Keratinocyte (primary cell): ENCODE measurements around the gene SERPINB5. TPM values are rescaled to one million over a fixed set of nuclear protein-coding genes. Genes with fewer than 3 reads are reported as not detected.

Experiments used
- DNase-seq: peaks from one replicate; pipeline ENCODE4 v3.0.0-alpha.2; 2011; ENCODE audit warnings: low read depth, missing footprints, low spot score
- FAIRE-seq: peaks from 2 replicates; lab custom pipeline; 2011; peaks lifted over from hg19 to GRCh38; lab: Jason Lieb, UNC
- H2AFZ ChIP-seq: 2 replicates; pipeline ENCODE4 v1.6.0; 2012; ENCODE audit warnings: low read length, control low read depth, inconsistent platforms; ENCODE audit not compliant: control insufficient read depth
- H3K27ac ChIP-seq: 2 replicates; pipeline ENCODE4 v1.5.1; 2011; ENCODE audit warnings: low read length; ENCODE audit not compliant: control insufficient read depth, insufficient read depth
- H3K27me3 ChIP-seq: 3 replicates; pipeline ENCODE4 v1.6.0; 2011; ENCODE audit warnings: low read length; ENCODE audit not compliant: control insufficient read depth, insufficient read depth; ENCODE audit errors: extremely low read depth
- H3K36me3 ChIP-seq, 2 experiments: 2 replicates in 1 of 2; 3 replicates in 1 of 2; pipeline ENCODE4 v1.5.1; 2011; ENCODE audit warnings: low read length in 2 of 2, mild to moderate bottlenecking in 1 of 2; ENCODE audit not compliant: control insufficient read depth in 2 of 2, insufficient read depth in 2 of 2; ENCODE audit errors: extremely low read depth in 1 of 2
- H3K4me1 ChIP-seq: 3 replicates; pipeline ENCODE4 v1.5.1; 2011; ENCODE audit warnings: low read length; ENCODE audit not compliant: control insufficient read depth, insufficient read depth; ENCODE audit errors: extremely low read depth
- H3K4me2 ChIP-seq: 3 replicates; pipeline ENCODE4 v1.6.0; 2011; ENCODE audit warnings: low read depth, low read length; ENCODE audit not compliant: control insufficient read depth, insufficient read depth; ENCODE audit errors: extremely low read depth
- H3K4me3 ChIP-seq, 3 experiments: fragments of 200-600 bp in 1 of 3; sonication (generic) in 1 of 3; 2 replicates in 2 of 3; 3 replicates in 1 of 3; pipeline ENCODE4 v1.5.1; 2011 to 2016; ENCODE audit warnings: low read length in 3 of 3, mild to moderate bottlenecking in 3 of 3, control low read depth in 2 of 3, inconsistent platforms in 1 of 3, low read depth in 1 of 3, mixed read lengths in 1 of 3, mixed run types in 1 of 3, moderate library complexity in 1 of 3; ENCODE audit not compliant: control insufficient read depth in 2 of 3, insufficient read depth in 2 of 3; ENCODE audit errors: extremely low read depth in 1 of 3
- H3K79me2 ChIP-seq: 2 replicates; pipeline ENCODE4 v1.6.0; 2012; ENCODE audit warnings: low read length; ENCODE audit not compliant: control insufficient read depth, insufficient read depth
- H3K9ac ChIP-seq: 3 replicates; pipeline ENCODE4 v1.6.0; 2011; ENCODE audit warnings: low read length; ENCODE audit not compliant: control insufficient read depth, insufficient read depth; ENCODE audit errors: extremely low read depth
- H3K9me1 ChIP-seq: 3 replicates; pipeline ENCODE4 v1.6.0; 2011; ENCODE audit warnings: low read length; ENCODE audit not compliant: control insufficient read depth, insufficient read depth; ENCODE audit errors: extremely low read depth
- H3K9me3 ChIP-seq: 2 replicates; pipeline ENCODE4 v1.5.1; 2012; ENCODE audit warnings: low read depth, low read length; ENCODE audit not compliant: control insufficient read depth
- H4K20me1 ChIP-seq: 3 replicates; pipeline ENCODE4 v1.6.0; 2011; ENCODE audit warnings: low read length; ENCODE audit not compliant: control insufficient read depth, insufficient read depth; ENCODE audit errors: extremely low read depth
- CTCF ChIP-seq, 3 experiments: IDR thresholded peaks in 1 of 3; conservative IDR thresholded peaks in 1 of 3; optimal IDR thresholded peaks in 1 of 3; 2 replicates in 2 of 3; 3 replicates in 1 of 3; pipeline versions ENCODE3 to v1.5.1; 2011; ENCODE audit warnings: low read length in 3 of 3, mild to moderate bottlenecking in 3 of 3, moderate library complexity in 2 of 3, control low read depth in 1 of 3, inconsistent platforms in 1 of 3; ENCODE audit not compliant: insufficient read depth in 2 of 3; ENCODE audit errors: extremely low read depth in 1 of 3
- EZH2 ChIP-seq: IDR thresholded peaks from one replicate; pipeline ENCODE4 v1.6.1; 2012; ENCODE audit warnings: inconsistent platforms, mild to moderate bottlenecking, low read length, moderate library complexity
- dilution Hi-C: fragments of 300-500 bp; cut with MboI; formaldehyde crosslinking; loops from one replicate; pipeline ENCODE4 v1.7.0; 2020; ENCODE audit warnings: low sequenced_read_pairs; ENCODE audit not compliant: extremely low pct_ligation_motif_present
- polyA plus RNA-seq, 5 experiments: library from polyadenylated mRNA; depleted of rRNA in 3 of 5; stranded (reverse) in 3 of 5; stranded (forward) in 1 of 5; unstranded in 1 of 5; fragments of >200 nt; gene quantifications; 1 replicate in 1 of 5; 2 replicates in 3 of 5; 3 replicates in 1 of 5; pipeline versions ENCODE4 v1.2.1 to v1.2.3, GENCODE V29; 2011 to 2012; ENCODE audit warnings: missing spikeins in 2 of 5, low read depth in 1 of 5, low replicate concordance in 1 of 5

Gene SERPINB5
- polyA plus RNA-seq, 1 donor (not counting 4 experiments of a cell fraction or from before 2014, with no cell fraction given): 833 TPM

GRCh38 chr18:63528863-63529492, 52.2 kb downstream of the SERPINB5 start:
- Histone ChIP-seq H4K20me1 (no peaks in the 10 kb centered on the region), H2AFZ (no peak overlapping the region), H3K27ac (no peak overlapping the region), H3K9ac (no peak overlapping the region), H3K27me3 (no peaks in the 10 kb centered on the region), H3K79me2 (no peaks in the 10 kb centered on the region), H3K9me3 (no peaks in the 10 kb centered on the region), H3K36me3 (no peaks in the 10 kb centered on the region), H3K9me1 (no peaks in the 10 kb centered on the region), H3K4me1 (no peaks in the 10 kb centered on the region), H3K4me3 (no peak overlapping the region), H3K4me2 (no peak overlapping the region)
- dilution Hi-C loops: no loop called here
- TF ChIP-seq CTCF (optimal IDR thresholded peaks at IDR 0.05 in 1 of 3, IDR thresholded peaks at IDR 0.05 in 1 of 3, conservative IDR thresholded peaks at IDR 0.05 in 1 of 3; ENCODE audit: extremely low read depth in 1 of 3, insufficient read depth in 2 of 3, low read length in 3 of 3): no peak
- no peak for TF ChIP-seq EZH2
- FAIRE-seq: no peak
- no peak for DNase-seq

- Histone ChIP-seq H3K9me3 (no peaks in the 10 kb centered on the region), H3K9me1 (no peaks in the 10 kb centered on the region), H4K20me1 (no peaks in the 10 kb centered on the region), H3K9ac (no peak overlapping the region), H3K27ac (no peak overlapping the region), H2AFZ (no peak overlapping the region), H3K4me2 (no peak overlapping the region), H3K4me3 (no peak overlapping the region), H3K36me3 (no peaks in the 10 kb centered on the region), H3K4me1 (peaks cover 7% of the 10 kb centered on the region), H3K27me3 (no peaks in the 10 kb centered on the region), H3K79me2 (no peaks in the 10 kb centered on the region)
- dilution Hi-C loops: no loop called here
- TF ChIP-seq CTCF (optimal IDR thresholded peaks at IDR 0.05 in 1 of 3, IDR thresholded peaks at IDR 0.05 in 1 of 3, conservative IDR thresholded peaks at IDR 0.05 in 1 of 3; ENCODE audit: extremely low read depth in 1 of 3, insufficient read depth in 2 of 3, low read length in 3 of 3): no peak
- no peak for TF ChIP-seq EZH2
- FAIRE-seq: no peak
- DNase-seq: no peak
These were observed 55.7 kb downstream of the SERPINB5 start for GRCh38 chr18:63532471-63532870.
